Astrocyte (in vitro differentiated cells and primary cell): ENCODE results near the gene DUS1L. TPM values are rescaled to one million over a fixed set of nuclear protein-coding genes. Genes with fewer than 3 reads are reported as not detected.

Experiments used
- DNase-seq: peaks from one replicate; pipeline ENCODE4 v3.0.0-alpha.2; 2010; ENCODE audit warnings: low read depth
- FAIRE-seq: peaks from 2 replicates; lab custom pipeline; 2011; peaks lifted over from hg19 to GRCh38; lab: Jason Lieb, UNC
- H2AFZ ChIP-seq: 2 replicates; pipeline ENCODE4 v1.6.0; 2012; ENCODE audit warnings: low read depth, low read length, inconsistent platforms
- H3K27ac ChIP-seq: 2 replicates; pipeline ENCODE4 v1.5.1; 2011; ENCODE audit warnings: low read depth, low read length, inconsistent platforms
- H3K27me3 ChIP-seq: 2 replicates; pipeline ENCODE4 v1.6.0; 2011; ENCODE audit warnings: low read length, inconsistent platforms; ENCODE audit not compliant: insufficient read depth
- H3K36me3 ChIP-seq: 2 replicates; pipeline ENCODE4 v1.5.1; 2011; ENCODE audit warnings: low read length, inconsistent platforms; ENCODE audit not compliant: insufficient read depth
- H3K4me1 ChIP-seq: 2 replicates; pipeline ENCODE4 v1.5.1; 2011; ENCODE audit warnings: low read length, inconsistent platforms; ENCODE audit not compliant: insufficient read depth
- H3K4me2 ChIP-seq: 2 replicates; pipeline ENCODE4 v1.6.0; 2012; ENCODE audit warnings: low read length, inconsistent platforms
- H3K4me3 ChIP-seq: 2 replicates; pipeline ENCODE4 v1.5.1; 2011; ENCODE audit warnings: low read depth, mild to moderate bottlenecking, low read length, inconsistent platforms; ENCODE audit not compliant: insufficient read depth
- H3K79me2 ChIP-seq: 2 replicates; pipeline ENCODE4 v1.6.0; 2012; ENCODE audit warnings: mild to moderate bottlenecking, low read length, inconsistent platforms; ENCODE audit not compliant: insufficient read depth
- H3K9ac ChIP-seq: 2 replicates; pipeline ENCODE4 v1.6.0; 2012; ENCODE audit warnings: mild to moderate bottlenecking, low read length, inconsistent platforms
- H3K9me3 ChIP-seq: 2 replicates; pipeline ENCODE4 v1.5.1; 2012; ENCODE audit warnings: low read depth, mild to moderate bottlenecking, low read length, inconsistent platforms; ENCODE audit not compliant: insufficient read depth
- H4K20me1 ChIP-seq: 2 replicates; pipeline ENCODE4 v1.6.0; 2012; ENCODE audit warnings: low read length, inconsistent platforms; ENCODE audit not compliant: insufficient read depth
- H3K27ac Mint-ChIP-seq: one replicate; pipeline ENCODE4 v1.8.0; 2021; ENCODE audit warnings: mild to moderate bottlenecking, mixed read lengths; ENCODE audit not compliant: unreplicated experiment
- H3K27me3 Mint-ChIP-seq: one replicate; pipeline ENCODE4 v1.8.0; 2021; ENCODE audit warnings: low read depth, mixed read lengths; ENCODE audit not compliant: unreplicated experiment
- H3K36me3 Mint-ChIP-seq: one replicate; pipeline ENCODE4 v1.8.0; 2021; ENCODE audit warnings: low read depth, mixed read lengths; ENCODE audit not compliant: unreplicated experiment
- H3K4me1 Mint-ChIP-seq: one replicate; pipeline ENCODE4 v1.8.0; 2021; ENCODE audit warnings: low read depth, mixed read lengths; ENCODE audit not compliant: unreplicated experiment
- H3K4me3 Mint-ChIP-seq: one replicate; pipeline ENCODE4 v1.8.0; 2021; ENCODE audit warnings: mild to moderate bottlenecking, moderate library complexity, mixed read lengths; ENCODE audit not compliant: unreplicated experiment
- H3K9me3 Mint-ChIP-seq: one replicate; pipeline ENCODE4 v1.8.0; 2021; ENCODE audit warnings: mild to moderate bottlenecking, mixed read lengths; ENCODE audit not compliant: unreplicated experiment
- EZH2 ChIP-seq: IDR thresholded peaks from 2 replicates; pipeline ENCODE4 v1.6.1; 2012; ENCODE audit warnings: mild to moderate bottlenecking, low read length, inconsistent platforms; ENCODE audit not compliant: insufficient read depth
- total RNA-seq: library from RNA; stranded (reverse); gene quantifications from 2 replicates; pipeline ENCODE4 v1.2.1, GENCODE V29; 2021
- TF ChIP-seq, protein P1 (sequence below): IDR thresholded peaks from 2 replicates; pipeline ENCODE4 v1.5.1; 2011; ENCODE audit warnings: low read depth, mild to moderate bottlenecking, inconsistent platforms, low read length, moderate library complexity; ENCODE audit not compliant: insufficient read depth

The DUS1L gene
- total RNA-seq, 1 donor from 2014 or later = 55.1 TPM

DNA sequence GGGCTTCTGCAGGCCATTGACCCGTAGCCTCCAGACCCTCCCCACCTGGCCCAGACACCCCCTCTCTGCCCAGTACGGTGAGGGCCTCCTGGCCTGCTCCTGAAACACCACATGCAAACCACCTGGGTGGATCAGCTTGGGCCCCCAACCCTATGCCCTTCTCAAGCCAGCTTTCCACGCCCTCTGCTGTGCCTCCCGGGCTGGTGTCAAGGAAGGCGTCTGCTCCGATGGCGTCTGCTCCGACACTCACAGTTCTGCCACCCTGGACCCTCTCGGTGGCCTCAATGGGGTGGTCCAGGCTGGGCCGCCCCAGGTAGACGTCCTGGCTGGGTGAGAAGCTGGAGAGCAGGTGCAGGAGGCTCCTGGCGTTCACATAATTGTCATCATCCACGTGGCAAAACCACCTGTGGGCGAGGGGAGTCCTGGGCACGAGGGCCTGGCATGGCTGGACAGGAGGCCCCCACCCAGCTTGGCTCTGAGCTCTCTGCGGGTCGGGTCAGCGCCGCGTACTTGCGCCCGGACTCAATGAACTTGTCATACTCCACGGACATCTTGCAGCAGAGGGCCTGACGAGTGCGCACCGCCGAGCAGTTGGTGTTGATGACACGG is 15.3 kb downstream of the DUS1L start:
- peaks cover 16% of the 10 kb centered on the region for H4K20me1 ChIP-seq
- no peaks in the 10 kb centered on the region for H3K27me3 Mint-ChIP-seq
- H3K36me3 Mint-ChIP-seq = peaks cover 10% of the 10 kb centered on the region
- peak overlapping the region; percentile 62 for H3K4me3 ChIP-seq
- no peaks in the 10 kb centered on the region for H3K27me3 ChIP-seq
- no peak overlapping the region for H2AFZ ChIP-seq
- no peaks in the 10 kb centered on the region for H3K9me3 ChIP-seq
- peak overlapping the region; percentile 89 for H3K9ac ChIP-seq
- H3K27ac Mint-ChIP-seq = no peak overlapping the region
- FAIRE-seq = no peak
- peaks cover 42% of the 10 kb centered on the region for H3K79me2 ChIP-seq
- TF ChIP-seq, protein P1, sequence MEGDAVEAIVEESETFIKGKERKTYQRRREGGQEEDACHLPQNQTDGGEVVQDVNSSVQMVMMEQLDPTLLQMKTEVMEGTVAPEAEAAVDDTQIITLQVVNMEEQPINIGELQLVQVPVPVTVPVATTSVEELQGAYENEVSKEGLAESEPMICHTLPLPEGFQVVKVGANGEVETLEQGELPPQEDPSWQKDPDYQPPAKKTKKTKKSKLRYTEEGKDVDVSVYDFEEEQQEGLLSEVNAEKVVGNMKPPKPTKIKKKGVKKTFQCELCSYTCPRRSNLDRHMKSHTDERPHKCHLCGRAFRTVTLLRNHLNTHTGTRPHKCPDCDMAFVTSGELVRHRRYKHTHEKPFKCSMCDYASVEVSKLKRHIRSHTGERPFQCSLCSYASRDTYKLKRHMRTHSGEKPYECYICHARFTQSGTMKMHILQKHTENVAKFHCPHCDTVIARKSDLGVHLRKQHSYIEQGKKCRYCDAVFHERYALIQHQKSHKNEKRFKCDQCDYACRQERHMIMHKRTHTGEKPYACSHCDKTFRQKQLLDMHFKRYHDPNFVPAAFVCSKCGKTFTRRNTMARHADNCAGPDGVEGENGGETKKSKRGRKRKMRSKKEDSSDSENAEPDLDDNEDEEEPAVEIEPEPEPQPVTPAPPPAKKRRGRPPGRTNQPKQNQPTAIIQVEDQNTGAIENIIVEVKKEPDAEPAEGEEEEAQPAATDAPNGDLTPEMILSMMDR = no peak
- no peak for TF ChIP-seq EZH2
- no peak for DNase-seq
- no peaks in the 10 kb centered on the region for H3K36me3 ChIP-seq
- H3K9me3 Mint-ChIP-seq = no peaks in the 10 kb centered on the region
- H3K4me1 ChIP-seq = peaks cover 17% of the 10 kb centered on the region
- peak overlapping the region; percentile 99 for H3K4me2 ChIP-seq
- H3K4me1 Mint-ChIP-seq = peaks cover 5% of the 10 kb centered on the region
- no peak overlapping the region for H3K27ac ChIP-seq
- peak overlapping the region; percentile 88 for H3K4me3 Mint-ChIP-seq

DNA sequence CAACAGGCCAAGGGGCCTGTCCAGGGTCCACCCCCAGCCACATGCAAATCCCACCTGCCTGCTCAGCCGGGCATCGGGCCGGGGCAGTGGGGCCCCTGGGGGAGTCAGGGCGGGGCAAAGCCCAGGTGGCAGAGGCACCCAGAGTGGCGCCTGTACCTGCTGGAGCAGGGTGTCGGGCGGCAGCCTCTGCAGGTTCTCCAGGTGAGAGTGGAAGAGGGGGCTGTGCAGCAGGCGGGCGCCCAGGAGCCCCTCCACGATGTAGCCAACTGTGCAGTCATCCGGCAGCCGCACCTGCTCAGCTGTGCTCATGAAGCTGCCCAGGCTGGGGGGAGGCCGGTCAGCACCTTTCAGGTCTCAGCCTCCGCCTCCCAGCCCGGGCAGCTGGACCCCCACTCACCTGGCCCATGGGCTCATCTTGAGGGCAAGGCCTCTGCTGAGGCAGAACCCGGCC is 16.1 kb downstream of the DUS1L start:
- no peak overlapping the region for H3K4me3 ChIP-seq
- H3K4me3 Mint-ChIP-seq = no peak overlapping the region
- H3K27ac Mint-ChIP-seq = no peak overlapping the region
- peaks cover 38% of the 10 kb centered on the region for H3K79me2 ChIP-seq
- H3K4me1 ChIP-seq = peaks cover 17% of the 10 kb centered on the region
- TF ChIP-seq, protein P1 = no peak
- TF ChIP-seq EZH2 = no peak
- no peak overlapping the region for H3K9ac ChIP-seq
- no peak overlapping the region for H2AFZ ChIP-seq
- no peaks in the 10 kb centered on the region for H3K27me3 Mint-ChIP-seq
- H3K9me3 Mint-ChIP-seq = no peaks in the 10 kb centered on the region
- H3K36me3 Mint-ChIP-seq = peaks cover 10% of the 10 kb centered on the region
- peaks cover 5% of the 10 kb centered on the region for H3K4me1 Mint-ChIP-seq
- no peaks in the 10 kb centered on the region for H3K36me3 ChIP-seq
- DNase-seq (no peak), FAIRE-seq (no peak)
- no peaks in the 10 kb centered on the region for H3K27me3 ChIP-seq
- no peaks in the 10 kb centered on the region for H3K9me3 ChIP-seq
- H4K20me1 ChIP-seq = peaks cover 10% of the 10 kb centered on the region
- no peak overlapping the region for H3K4me2 ChIP-seq
- no peak overlapping the region for H3K27ac ChIP-seq

GRCh38 chr17:82049106-82049505 is 16.5 kb downstream of the DUS1L start:
- Histone ChIP-seq H4K20me1 (peaks cover 10% of the 10 kb centered on the region), H3K4me2 (no peak overlapping the region), H2AFZ (no peak overlapping the region), H3K27ac (no peak overlapping the region), H3K36me3 (no peaks in the 10 kb centered on the region), H3K9me3 (no peaks in the 10 kb centered on the region), H3K79me2 (peaks cover 33% of the 10 kb centered on the region), H3K4me3 (no peak overlapping the region), H3K4me1 (peaks cover 17% of the 10 kb centered on the region), H3K27me3 (no peaks in the 10 kb centered on the region), H3K9ac (no peak overlapping the region)
- H3K36me3 Mint-ChIP-seq = peaks cover 10% of the 10 kb centered on the region
- FAIRE-seq (no peak), DNase-seq (no peak)
- H3K27ac Mint-ChIP-seq = no peak overlapping the region
- peaks cover 5% of the 10 kb centered on the region for H3K4me1 Mint-ChIP-seq
- TF ChIP-seq, protein P1 = no peak
- TF ChIP-seq EZH2 = no peak
- no peaks in the 10 kb centered on the region for H3K9me3 Mint-ChIP-seq
- no peaks in the 10 kb centered on the region for H3K27me3 Mint-ChIP-seq
- H3K4me3 Mint-ChIP-seq = no peak overlapping the region
